H54 (cell line): ENCODE data around the gene RERE.
"Not testable (repeated sequence)": the region's sequence is repeated elsewhere in the genome, so short reads cannot be mapped to it uniquely, and the experiment has no call there.

Source experiments
- DNase-seq: peaks from one replicate; pipeline ENCODE4 v3.0.0; 2011; ENCODE audit warnings: low spot score, mixed read lengths; ENCODE audit not compliant: insufficient read length
- FAIRE-seq: peaks from 3 replicates; lab custom pipeline; 2011; peaks lifted over from hg19 to GRCh38; lab: Jason Lieb, UNC
- POLR2A ChIP-seq: IDR thresholded peaks from 2 replicates; pipeline ENCODE4 v1.6.1; 2011; ENCODE audit warnings: low read depth, mild to moderate bottlenecking, low read length

The RERE gene

DNA sequence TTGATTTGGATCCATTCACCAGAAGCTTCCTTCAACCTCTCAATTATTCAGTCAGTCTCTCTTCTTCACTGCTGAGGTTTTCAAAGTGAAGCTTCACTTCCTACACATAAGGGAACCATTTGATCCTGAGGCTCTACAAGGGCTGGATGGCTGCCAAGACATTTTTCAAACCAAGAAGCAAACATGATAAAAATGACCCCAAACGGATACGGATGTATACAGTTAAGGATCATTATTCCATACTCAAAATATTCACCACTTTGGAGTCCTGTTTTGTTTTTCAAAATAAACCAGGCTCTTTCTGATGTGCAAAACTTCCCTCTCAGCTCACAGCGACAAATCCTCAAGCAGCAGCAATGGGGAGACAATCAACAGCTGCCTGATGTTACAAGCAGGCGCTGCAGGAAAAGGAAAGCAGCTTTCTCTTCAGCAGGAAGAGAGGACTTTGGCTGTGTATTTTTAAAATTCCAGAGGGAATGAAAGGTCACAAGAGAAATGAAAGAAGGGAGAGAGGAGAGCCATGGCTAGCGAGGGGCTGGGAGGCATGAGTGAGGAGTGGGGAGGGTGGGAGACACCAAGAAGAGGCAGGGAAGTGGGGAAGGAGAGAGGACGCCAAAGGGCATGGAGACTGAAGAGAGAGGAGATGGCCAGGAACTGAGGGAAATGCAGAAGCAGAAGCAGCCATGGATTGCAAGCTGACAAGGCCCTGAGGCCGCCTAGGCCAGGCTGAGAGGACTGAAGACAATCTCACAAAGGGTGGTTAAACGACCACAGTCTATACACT is 354.1 kb downstream of the RERE start:
- DNase-seq (no peak), FAIRE-seq (no peak)
- TF ChIP-seq POLR2A: no peak

DNA sequence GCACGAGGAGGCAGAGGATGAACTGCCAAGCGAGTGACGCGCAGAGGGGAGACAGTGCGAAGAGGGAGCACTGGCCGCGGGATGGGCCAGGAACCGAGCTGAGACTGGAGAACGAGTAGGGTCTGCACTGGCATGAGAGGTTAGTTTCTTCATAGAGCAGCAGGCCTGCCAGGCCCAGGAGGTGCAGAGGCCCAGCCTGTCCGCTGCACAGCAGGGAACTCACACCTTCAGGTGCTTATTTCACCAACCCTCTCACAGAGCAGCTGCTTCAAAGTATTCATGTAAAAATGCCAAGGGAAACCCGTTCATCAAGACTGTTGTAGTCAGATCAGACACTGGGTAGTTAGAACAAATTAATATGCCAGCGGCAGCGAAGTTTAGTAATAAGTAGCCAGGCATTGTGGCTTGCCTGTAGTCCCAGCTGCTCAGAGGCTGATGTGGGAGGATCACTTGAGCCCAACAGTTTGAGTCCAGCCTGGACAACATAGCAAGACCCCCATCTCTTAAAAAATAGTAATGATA is 355.0 kb downstream of the RERE start:
- DNase-seq (no peak), FAIRE-seq (no peak)
- TF ChIP-seq POLR2A: no peak

DNA sequence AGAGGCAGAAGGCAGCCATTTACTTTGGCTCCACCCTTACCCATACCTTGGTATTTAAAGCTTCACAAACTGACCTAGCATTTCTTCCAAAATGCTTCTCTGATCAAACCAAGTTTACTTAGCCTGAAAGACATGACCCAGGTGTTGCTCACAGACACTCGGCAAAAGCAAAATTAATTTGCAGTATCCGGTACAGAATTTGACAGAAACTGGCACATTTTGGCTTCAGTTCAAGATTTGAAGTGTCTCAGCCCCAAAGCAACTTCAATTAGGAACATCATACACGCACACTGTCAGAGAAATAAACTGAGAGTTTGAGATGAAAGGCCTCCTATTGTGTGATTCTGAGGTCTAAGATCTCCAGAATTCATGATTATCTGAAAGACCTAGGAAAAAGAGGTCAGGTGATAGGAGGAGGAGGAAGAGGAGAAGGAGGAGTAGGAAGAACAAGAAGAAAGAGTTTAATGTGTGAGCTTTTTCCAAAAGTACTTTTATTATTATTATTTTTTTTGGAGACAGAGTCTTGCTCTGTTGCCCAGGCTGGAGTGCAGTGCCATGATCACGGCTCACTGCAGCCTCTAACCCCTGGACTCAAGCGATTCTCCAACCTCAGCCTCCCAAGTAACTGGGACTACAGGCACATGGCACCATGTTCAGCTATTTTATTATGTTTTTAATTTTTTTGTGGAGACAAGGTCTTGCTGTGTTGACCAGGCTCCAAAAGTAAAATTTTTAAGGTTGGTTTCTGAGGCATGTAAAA is 355.9 kb downstream of the RERE start:
- FAIRE-seq (no peak), DNase-seq (no peak)
- no peak for TF ChIP-seq POLR2A

DNA sequence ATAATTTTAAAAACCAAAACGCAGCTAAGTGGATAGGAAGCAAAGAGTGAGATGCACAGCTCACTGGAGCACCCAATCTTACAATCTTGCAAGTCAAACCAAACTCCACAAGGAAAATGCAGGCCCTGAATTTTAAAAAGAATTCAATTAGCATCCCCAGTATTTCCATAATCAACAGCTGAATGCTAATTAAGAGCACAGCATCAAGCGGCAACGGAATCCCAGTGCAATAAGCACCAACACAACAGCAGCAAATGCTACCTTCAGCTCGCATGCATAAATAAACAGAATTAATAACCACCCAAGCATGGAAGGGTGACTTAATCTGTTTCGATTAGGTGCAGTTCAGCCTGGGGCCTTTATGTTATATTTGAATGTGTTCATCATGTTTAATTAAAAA is 356.7 kb downstream of the RERE start:
- no peak for FAIRE-seq
- no peak for TF ChIP-seq POLR2A
- no peak for DNase-seq

DNA sequence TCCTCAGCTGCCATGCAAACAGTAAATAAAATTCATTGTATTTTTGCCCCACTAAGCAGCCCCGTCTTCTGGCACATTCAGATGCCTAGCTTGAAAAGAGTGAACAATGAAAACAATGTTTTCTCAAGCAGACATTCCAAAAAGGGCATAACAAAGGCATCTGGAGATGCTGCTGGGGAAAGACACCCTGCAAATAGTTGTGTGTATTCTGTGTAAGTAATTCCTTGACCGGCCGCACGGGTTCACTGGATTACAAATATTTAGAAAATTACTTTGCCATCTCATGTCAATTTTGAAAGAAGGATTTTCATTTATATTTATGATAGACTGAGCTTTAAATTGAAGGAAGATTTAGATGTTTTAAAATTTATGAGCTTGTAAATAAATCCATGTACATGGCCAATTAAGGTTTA is 357.3 kb downstream of the RERE start:
- no peak for TF ChIP-seq POLR2A
- FAIRE-seq (no peak), DNase-seq (no peak)

DNA sequence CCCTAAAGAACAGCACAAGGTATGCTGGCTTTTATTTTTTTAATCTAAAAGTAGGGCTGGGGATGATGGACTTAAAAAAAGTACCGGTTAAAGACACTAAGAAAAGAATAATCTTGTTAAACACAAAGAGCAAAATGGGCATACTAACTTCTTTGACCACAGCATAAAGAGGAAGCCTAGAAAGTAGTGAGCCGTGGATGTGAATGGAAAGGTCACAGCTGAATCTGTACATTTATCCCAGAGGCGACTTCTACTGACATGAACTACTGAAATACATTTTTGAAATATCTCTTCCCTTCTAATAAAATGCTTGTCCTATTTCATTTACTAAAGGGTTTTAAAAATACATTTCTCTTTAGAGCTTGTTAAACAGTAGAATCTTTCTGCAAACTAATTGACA is 358.8 kb downstream of the RERE start:
- TF ChIP-seq POLR2A: no peak
- FAIRE-seq: no peak
- no peak for DNase-seq

DNA sequence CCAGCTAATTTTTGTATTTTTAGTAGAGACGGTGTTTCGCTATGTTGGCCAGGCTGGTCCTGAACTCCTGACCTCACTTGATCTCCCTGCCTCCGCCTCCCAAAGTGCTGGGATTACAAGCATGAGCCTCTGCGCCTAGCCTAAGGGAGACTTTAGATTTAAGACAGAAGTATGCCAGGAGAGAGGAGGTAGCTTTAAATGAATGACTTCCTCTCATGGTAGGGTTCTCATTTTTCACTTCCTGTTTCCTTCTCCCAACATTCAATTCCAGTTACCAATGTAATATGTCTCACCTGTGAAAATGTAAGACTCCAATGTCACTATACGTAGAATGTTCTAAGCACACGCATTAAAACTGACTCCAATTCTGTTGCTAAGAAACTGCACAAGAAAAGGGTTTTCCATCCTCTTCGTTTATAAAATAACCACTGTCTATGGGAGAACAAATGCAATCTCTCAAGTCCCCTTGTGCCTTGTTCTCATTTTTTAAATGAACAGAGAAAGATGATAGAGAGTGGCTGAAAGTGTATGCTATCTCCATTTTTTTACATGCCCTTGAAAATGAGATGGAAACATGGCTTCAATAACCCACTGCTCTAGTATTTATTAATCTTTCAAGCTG is 359.6 kb downstream of the RERE start:
- no peak for DNase-seq
- no peak for FAIRE-seq
- TF ChIP-seq POLR2A: no peak

DNA sequence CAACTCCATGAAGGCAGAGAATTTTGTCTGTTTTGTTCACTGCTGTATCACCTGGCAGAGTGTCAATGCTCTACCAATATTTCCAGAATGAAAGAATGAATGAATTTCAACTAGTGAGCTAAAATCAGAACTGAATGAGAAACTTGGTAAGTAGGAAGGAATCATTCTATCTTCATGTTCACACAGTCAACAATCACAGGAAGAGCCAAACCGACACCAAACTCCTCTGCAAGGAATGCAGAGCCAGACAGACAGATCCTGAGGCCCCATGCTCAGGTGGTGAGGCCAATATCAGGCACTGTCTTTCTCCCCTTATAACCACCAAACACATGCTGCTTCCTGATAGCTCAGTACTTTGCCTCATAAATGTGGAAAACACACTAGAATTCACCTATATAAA is 360.4 kb downstream of the RERE start:
- FAIRE-seq: no peak
- TF ChIP-seq POLR2A: no peak
- DNase-seq: no peak

DNA sequence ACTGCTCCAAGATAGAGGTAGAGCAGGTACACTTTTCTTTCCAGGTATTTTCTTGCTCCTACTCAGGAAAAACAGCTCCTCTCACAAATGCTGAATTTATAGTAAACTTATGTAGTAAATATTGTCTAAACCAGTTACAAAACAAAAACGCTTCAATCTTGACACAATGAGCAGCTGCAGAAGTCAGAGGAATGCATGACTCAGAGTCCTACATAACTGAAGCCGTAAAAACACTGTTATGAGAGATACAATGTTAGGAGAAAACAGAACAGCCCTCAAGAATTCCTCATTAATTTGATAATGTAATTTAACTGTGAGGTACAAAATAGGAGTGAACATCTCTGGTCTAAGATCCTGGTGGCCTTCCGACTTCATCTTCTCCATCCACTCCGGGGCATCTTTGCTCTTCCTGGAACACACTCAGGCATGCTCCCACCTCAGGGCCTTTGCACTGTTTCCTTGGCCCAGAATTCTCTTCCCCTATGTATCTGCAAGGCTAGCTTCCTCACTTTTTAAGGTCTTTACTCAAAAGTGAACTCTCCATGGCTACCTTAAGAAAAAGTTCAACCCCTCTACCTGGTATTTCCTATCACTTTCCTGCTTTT is 361.0 kb downstream of the RERE start:
- FAIRE-seq: peak; percentile 50
- TF ChIP-seq POLR2A: no peak
- peak; percentile 28 for DNase-seq

DNA sequence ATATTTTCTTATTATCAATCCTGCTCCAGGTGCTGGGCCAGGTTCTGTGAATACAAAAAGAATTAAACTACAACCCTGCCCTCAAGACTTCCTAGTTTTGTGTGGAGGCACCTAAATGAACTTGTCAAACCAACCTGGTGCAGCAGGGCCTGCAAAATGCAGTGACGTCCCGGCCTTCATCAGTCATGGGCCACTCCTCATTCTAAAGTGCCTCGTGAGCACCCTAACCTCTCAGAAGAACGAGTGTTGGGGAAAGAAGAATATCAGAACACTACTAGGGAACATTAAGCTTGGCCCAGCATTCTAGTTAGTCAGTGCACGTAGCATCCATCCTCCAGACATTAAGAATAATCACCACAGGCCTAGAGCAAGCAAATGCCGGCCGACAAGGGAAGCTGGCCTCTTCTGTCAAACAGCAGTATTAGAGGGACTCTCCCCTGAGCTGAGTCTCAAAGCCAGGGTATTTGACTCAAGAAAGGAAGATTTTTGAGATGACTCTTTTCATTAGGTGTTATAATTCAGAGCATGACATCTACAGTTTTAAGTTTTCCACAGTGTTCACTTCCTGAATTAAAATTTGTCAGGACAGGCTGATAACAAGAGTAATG is 361.6 kb downstream of the RERE start:
- FAIRE-seq: peak; percentile 33
- TF ChIP-seq POLR2A: no peak

DNA sequence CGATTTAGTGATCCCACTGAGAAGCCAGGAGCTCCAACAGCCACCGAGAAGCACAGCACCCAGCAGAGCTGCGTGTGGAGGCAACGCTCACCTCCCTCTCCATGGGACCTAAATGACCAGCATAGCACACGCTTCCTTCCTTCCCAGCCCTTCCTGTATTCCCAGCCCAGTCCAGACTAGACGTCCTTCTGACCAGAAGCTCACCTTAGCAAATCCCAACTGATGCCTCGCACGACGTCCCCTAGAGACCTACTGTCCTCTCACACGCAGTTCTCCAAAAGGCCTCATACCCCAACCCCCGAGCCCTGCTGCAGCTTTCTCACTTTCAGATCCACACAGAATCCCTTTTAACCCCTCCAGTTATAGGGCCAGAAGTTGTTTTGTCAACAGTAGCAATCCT is 367.1 kb downstream of the RERE start:
- DNase-seq: no peak
- no peak for TF ChIP-seq POLR2A
- no peak for FAIRE-seq

More for the DNA sequence above, 361.6 kb downstream of the RERE start:
- no peak for DNase-seq

DNA sequence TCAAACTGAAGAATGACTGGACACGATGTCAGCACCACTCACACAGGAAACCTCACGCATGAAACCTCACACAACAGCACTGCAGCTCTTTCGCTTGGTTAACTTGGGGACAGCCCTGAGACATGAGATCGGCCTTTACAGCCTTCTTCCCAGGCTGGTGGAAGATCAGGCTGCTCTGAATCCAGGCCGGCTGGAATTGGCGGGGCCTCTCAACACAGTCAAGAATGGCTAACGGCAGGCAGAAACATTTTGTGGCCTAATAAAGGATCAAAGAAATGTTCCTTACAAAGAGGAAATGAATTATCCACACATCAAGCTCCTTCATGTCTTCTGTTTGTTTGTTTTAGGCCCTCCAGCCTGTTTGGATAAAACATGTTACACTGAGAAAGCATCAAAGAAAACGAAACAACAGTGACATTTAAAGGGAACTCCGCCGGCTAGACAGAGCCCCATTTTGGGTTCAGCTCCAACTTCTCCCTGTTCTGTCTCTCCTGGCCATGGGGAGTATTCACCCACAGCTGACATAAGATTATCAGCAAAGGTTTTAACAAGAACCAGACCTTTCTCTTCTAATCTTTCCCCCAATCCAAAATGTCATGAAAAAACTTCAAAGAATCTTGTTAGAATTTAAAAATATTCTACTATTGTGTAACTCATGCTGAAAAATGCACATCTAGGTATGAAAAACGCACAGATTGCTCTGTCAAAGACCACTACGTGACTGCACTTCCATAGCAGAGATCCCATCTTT is 368.4 kb downstream of the RERE start:
- DNase-seq (no peak), FAIRE-seq (no peak)
- TF ChIP-seq POLR2A: no peak

DNA sequence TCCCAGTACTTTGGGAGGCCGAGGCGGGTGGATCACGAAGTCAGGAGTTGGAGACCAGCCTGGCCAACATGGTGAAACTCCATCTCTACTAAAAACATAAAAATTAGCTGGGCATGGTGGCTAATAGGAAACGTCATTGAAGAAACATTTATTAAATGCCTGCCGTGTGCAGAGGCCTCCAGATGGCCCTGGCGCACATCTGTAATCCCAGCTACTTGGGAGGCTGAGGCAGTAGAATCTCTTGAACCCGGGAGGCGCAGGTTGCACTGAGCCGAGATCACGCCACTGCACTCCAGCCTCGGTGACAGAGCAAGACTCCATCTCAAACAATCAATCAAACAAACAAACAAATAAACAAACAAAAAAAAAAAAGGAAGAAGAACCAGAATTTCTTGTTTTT is 368.9 kb downstream of the RERE start:
- not testable (repeated sequence) for DNase-seq, FAIRE-seq
